GM21786 (cell line): ENCODE measurements around the gene ZBTB3.
"Not testable (repeated sequence)": the region's sequence is repeated elsewhere in the genome, so short reads cannot be mapped to it uniquely, and the experiment has no call there.

Experiments
- ATAC-seq: cut with Tn5 transposase; IDR thresholded peaks from one replicate; pipeline ENCODE4 v1.9.1; 2021; ENCODE audit not compliant: unreplicated experiment

The ZBTB3 gene

DNA sequence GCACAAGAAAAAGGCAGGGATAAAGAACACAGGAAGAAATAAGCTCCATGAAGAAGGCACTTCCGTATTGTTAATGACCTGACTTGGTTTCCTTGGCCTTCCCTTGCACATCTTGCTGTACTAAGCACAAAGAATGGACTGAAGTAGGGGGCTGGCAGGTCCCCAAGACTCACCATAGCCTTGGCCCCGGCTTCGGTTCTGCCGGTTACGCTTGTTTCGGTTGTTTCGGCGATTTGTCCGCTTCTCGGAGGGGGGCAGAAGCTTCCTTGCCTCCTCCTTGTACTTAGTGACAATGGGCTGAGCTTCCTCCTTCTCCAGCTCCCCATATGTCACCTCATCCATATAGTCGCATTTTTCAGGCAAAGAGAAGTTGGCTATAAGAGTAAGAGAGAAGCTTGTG is 37.1 kb downstream of the ZBTB3 start:
- no peak for ATAC-seq

DNA sequence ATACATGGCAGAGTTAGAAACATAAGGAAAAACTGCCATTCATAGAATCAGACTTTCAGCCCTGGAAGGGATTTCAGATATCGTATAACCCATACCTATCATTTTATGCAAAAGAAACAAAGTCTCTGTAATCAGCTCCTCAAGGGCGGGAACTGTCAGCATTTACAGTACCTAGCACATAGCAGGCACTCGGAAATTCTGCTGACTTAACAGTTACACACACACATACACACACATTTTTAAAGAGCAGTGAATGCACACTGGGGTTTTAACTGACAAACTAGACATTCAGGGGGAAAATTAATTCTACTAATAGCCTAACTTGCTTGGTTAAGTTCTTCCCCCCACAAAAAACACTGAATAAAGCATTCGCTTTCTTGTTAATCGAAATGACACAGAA is 37.8 kb downstream of the ZBTB3 start:
- ATAC-seq: no peak

DNA sequence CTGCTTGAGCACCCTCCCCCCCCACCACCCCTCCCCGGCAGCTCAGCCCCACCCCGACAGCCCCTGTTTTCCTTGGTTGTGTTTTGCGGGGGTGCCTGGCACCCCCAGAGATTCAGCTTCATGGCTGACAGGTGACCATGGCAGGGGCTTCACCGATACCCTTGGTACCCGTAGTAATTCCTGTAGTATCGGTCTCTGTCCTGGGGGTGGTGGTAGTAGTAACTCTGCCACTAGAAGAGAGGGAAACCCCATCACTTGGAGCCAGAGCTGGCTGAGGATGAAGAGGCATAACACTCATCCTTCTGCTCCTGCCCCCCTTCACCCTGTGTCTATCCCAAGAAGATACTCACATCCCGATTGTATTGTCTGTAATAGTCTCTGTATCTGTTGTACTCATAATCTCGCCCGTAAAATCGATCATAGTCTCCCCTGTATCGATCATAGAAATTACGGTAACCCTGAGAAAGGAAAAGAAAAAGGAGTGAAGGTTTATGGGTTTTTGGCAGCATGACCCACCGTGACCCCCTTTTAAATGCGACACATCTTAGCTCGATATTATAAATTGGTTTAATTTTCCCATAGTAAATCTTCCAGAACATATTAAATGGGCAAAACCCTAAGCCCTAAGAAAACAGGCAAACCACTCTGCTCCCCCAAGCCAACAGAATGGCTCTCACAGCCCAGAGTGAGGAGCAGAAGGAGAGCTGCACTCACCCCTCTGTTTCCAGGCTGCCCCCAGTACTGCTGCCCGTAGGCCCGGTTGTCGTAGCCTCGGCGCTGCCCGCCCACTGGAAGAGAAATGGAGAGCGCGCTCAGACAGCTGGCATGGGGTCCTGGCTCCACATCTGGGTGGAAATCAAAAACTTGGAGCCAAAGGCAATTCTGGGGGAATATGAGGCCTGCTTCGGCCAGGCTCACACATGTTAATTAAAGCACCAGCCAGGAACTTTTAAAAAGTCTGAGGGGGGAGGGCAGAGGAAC is 38.5 kb downstream of the ZBTB3 start:
- no peak for ATAC-seq

DNA sequence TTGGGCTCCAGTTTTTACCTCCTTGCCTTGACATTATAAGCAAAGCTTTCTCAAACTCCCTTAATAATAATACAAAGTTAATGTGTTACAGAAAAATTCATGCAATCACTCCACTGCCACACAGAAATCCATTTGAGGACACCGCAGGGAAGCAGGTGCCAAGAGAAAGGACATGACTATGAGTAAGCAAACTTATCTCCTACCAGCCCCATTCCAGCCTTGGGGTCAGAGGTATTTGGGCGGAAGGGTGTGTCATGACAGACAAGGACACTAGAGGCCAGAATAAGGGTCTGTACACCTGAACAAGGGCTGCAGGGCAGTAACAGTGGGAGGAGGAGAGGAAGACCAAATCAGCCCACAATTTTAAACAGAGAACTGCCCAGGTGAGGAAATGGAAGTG is 40.6 kb downstream of the ZBTB3 start:
- no peak for ATAC-seq

DNA sequence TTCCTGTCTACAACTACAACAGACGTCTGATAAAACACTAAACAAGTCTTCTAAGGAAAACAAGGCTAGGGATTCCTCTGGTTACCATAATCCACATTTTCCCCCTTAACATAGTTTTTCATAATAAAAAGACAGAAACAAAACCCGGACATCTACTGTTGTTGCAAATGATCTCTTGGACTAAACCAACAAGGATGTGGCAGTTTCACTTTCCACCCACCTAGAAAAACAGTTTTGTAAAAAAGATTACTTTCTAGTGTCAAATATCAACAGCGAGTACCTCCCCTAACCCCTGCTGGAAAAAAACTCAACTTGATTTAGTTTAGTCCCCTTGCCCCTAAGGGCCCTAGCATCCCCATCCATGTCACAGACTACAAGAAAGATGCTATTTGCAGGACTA is 41.1 kb downstream of the ZBTB3 start:
- no peak for ATAC-seq

DNA sequence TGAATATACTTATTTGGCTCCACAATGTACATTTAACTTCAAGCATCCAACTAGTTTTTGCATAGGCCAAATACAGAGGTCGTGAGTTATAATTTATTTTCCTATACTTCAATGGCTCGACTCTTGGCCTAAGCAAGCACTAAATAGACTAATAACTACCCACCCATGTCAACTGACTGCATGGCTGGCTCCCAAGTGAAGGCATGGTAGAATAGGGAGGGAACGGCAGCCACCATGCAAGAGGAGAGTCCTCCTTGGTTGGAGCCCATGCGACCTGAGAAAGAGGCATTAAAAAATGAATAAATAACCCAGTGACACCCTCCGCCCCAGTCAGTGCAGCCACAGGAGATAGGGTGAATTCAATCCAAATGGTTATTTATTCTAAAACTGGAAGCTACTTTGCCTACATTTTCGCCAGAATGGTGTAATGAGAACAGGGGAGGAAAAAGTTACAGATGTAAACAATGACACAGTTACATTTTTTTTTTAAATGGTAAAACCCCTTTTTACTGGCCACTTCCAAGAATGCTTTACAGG is 41.6 kb downstream of the ZBTB3 start:
- ATAC-seq: no peak

DNA sequence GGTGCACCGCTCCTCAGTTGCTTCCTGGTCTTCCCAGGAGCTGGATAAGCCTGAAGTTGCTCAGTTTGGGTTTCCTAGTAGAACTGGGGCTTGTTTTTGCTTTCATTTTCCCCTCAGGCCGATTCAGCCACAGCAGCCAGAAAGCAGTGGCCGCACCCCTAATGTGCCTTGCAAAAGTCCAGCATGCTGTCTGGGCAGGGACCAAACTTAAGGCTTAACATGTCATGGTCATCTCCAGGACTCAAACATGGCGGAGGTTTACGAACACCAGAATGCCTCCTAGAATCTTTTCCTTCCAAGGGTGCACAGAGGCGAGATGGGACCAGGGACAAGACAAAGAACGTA is 44.0 kb downstream of the ZBTB3 start:
- peak; percentile 5 for ATAC-seq

DNA sequence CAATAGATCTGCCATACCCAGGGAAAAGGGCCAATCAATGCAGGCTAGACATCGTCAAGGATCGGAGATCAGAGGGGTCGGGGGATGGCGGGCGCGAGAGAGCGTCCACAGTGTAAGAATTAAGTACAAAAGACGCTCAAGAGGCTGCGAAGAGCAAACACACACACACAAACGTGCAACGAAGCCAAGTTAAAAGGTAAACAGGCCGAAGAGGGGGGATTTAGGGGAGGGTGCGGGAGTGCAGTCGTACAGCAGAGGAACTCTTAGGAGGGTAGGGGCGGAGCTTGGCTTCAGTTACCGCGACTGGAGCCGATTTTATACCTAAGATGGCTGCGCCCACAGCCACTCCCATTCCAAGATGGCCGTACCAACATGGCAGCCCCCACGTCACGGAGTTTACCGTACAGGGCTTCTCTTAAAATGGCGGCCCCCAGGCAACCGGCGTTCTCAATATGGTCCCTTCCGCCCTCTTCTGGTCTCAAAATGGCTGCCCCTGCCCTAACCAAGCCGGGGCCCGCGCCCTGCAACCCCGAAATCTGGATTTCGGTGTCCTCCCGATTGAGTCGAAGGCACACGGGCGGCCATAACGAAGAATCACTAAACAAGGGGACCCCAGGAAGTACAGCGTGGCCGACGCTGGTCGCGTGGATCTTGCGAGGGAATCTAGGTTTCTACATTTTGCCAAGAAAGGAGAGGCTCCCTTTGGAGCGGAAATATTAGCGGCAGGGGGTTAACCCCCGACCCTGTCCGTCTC is 44.5 kb downstream of the ZBTB3 start:
- ATAC-seq: peak; percentile 63

DNA sequence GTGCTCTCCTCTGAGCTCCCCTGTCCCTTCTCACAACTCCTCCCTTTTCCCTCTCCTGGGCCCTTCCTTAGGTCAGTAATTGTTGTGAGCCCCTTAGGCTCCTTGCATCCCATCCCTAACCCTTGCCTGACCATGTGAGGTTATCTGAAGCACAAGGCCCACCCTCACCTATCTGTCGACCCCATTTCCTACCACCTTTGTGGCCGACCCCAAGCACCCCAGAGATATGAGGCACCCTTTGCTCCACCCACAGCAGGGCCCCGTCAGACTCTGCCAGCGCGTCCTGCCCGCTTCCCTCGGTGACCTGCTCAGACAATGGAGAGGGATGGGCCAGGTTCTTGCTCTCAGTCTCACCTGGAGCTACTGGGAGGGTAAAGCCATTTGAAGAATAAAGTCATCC is 45.2 kb downstream of the ZBTB3 start:
- ATAC-seq: no peak

DNA sequence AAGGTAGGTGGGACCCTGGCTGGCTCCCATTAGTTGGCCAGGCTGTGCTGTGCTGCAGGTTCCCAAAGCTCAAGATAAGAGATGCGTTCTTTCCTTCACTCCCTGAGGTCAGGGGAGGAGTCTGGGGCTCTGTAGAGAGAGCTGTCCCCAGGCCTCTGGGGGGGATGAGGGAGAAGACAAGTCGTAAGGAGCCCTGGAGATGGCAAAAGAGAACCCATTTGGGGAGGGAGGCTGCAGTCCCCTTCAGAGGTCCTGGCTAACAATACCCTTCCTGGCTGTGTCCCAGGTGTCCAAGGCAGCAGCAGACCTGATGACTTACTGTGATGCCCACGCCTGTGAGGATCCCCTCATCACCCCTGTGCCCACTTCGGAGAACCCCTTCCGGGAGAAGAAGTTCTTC is 45.6 kb downstream of the ZBTB3 start:
- no peak for ATAC-seq

DNA sequence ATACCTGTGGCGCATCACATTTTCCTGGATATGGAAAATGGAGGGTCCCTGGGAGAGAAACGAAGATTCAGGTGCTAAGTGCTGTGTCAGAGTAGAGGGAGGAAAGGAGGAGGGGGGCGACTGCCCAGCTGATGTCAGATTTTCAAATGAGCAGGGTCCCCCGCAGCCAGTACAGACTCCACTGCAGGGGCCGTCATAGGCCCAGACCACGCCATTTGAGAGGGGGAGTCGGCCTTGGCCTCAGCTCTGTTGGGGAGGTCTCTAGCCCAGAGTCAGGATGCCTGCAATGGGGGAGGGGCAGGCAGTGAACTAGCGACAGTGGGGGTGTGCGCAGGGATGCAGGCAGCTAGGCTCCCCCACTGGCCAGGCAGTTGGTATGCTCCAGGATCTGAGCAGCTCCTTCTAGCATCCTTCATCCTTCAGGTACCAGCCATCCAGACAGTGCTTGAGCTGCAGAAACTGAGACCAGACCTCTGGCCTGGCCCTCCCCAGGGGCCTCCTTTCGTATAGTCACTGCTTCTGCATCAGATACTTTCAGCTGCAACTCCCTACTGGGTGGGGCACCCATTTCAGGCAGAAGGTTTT is 46.6 kb downstream of the ZBTB3 start, which contains the start of the genes BSCL2 and GNG3:
Gene BSCL2, minus strand, starts transcription at position 148 of the 585 bp plus-strand sequence. CDS start 229 bp downstream, outside the sequence.
Gene GNG3, plus strand, starts transcription at position 400 of the 585 bp plus-strand sequence. CDS start 620 bp downstream, outside the sequence.
- ATAC-seq: no peak

DNA sequence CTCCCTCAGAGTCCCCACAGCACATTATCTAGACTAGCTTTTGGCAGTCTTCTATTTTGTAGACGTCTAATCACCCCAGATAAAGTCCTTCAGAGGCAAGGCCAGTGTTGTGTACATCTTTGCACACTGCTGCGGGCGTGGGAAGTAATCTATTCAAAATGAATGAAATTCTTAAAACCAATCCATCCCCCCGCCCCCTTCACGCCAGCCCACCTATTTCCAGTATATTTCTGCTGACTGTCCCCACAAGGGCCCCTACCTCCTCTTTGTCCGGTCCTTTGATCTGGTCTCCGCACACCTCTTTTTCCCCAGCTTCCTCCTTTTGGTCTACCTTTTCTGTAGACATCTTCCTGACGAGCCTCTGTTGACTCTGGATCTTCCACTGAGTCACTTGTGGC is 47.1 kb downstream of the ZBTB3 start:
- no peak for ATAC-seq

DNA sequence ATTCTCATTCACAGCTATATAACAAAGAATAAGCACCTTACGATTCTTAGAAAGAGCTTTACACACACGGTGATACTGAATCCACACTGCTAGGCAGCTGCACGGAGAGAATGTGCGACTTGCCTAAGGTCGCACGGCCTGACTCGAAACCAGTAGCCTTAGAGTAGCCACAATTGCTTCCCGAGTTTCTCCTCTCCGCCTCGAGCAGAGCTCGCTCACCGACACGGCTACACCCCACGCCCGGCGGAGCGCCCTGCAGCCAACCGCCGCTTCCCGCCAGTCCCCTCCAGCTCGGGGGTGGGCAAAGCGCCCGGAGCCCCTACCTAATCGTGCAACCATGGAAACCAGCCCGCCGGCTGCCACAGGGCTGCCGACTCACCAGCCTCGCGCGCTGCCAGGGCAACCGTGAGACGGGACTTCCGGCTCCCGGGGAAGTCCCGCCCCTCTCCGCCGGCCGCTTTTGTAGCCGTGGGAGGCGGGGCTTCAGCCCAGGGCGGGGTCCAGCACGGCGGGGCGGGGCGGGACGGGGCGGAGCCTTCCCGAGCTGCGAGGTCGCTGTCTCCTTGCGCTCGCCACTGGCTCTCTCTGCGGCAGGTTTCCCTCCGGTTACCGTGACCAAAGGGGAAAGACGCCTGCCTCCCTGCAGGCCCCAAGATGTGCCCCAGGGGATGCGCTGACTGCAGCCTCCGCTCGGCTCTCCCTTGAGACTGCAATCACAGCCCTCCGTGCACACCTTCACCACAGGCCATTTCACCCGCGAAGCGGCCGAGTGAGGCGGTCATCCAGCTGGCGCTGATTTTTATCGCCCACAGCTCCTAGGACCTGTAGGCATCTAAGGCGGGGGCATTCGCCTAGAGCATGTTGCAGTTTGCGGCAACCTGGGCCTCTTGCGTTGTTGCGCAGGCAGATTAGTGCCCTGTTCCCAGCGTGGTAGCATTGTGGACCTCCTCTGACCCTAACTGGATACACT is 47.8 kb downstream of the ZBTB3 start:
- peak; percentile 57 for ATAC-seq

DNA sequence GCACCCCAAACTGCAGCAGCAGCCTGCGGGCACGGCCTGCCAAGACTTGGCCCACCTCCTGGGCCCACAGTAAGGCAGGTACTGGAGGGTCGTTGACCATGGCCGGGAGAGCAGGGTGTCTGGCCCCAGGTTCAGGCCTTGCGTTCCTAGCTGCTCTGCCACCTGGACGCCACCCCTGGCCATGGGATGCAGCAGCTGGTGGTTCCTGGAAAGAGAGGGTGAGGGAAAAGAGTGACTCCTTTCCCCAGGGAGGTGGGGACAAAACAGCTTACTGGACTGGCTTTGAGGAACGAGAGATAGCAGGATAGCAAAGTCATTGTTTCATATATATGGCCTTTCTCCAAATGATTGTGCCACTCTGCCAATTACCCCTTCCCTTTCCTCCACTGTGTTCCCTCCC is 48.5 kb downstream of the ZBTB3 start:
- ATAC-seq: no peak

DNA sequence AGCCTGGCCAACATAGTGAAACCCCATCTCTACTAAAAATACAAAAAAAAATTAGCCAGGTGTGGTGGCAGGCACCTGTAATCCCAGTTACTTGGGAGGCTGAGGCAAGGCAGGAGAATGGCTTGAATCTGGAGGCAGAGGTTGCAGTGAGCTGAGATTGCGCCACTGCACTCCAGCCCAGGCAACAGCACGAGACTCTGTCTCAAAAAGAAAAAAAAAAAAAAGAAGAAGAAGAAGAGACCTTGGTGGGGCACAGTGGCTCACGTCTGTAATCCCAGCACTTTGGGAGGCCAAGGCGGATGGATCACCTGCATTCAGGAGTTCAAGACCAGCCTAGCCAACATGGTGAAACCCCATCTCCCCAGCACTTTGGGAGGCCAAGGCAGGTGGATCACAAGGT is 50.0 kb downstream of the ZBTB3 start:
- not testable (repeated sequence) for ATAC-seq

DNA sequence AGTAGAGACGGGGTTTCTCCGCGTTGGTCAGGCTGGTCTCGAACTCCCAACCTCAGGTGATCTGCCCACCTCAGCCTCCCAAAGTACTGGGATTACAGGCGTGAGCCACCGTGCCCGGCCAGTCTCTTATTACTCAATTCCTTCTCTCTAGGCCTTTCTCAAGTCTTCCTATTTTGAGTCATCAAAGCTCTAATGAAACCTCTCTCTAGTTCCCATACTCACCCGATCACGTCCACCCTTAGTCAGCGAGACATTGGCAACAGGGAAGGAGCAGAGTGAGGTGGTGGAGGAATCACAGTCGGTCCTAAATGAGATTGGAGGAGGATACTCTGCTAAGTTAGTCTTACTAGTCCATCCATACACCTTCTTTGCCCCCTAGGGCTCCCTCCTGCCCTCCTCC is 51.7 kb downstream of the ZBTB3 start:
- ATAC-seq: no peak
